ENCODE data around the gene GRAP. TPM values are rescaled to one million over a fixed set of nuclear protein-coding genes. Genes with fewer than 3 reads are reported as not detected.

The GRAP gene
- total RNA-seq, 1 experiment from 2014 or later: not detected

- TF ChIP-seq CTCF (IDR thresholded peaks at IDR 0.05; ENCODE audit: unreplicated experiment): no peak
- CTCF ChIA-PET: no interaction called here
- Mint-ChIP-seq H3K27ac (ENCODE audit: unreplicated experiment) (no peak overlapping the region), H3K36me3 (ENCODE audit: insufficient read depth, unreplicated experiment) (no peaks in the 10 kb centered on the region), H3K4me1 (ENCODE audit: low read depth, unreplicated experiment) (peaks cover 16% of the 10 kb centered on the region), H3K27me3 (ENCODE audit: unreplicated experiment) (no peaks in the 10 kb centered on the region), H3K9me3 (ENCODE audit: low read depth, unreplicated experiment) (no peaks in the 10 kb centered on the region), H3K4me3 (ENCODE audit: low read depth, unreplicated experiment) (no peak overlapping the region)
- DNase-seq: no peak
- BruUV-seq (replicated peaks): no TSS peak
- intact Hi-C loops (cut with micrococcal nuclease; ENCODE audit: unreplicated experiment): no loop called here
Measured at GRCh38 chr17:19013226-19013625, 33.5 kb downstream of the GRAP start.

GRCh38 chr17:19012171-19013080 is 34.3 kb downstream of the GRAP start:
- Mint-ChIP-seq H3K4me1 (ENCODE audit: low read depth, unreplicated experiment) (peaks cover 16% of the 10 kb centered on the region), H3K9me3 (ENCODE audit: low read depth, unreplicated experiment) (no peaks in the 10 kb centered on the region), H3K27ac (ENCODE audit: unreplicated experiment) (no peak overlapping the region), H3K36me3 (ENCODE audit: insufficient read depth, unreplicated experiment) (no peaks in the 10 kb centered on the region), H3K4me3 (ENCODE audit: low read depth, unreplicated experiment) (no peak overlapping the region), H3K27me3 (ENCODE audit: unreplicated experiment) (no peaks in the 10 kb centered on the region)
- CTCF ChIA-PET: interaction anchor here (1.0 kb wide), 2 partner anchors 10 to 14 kb away, joined by 3 read pairs; no protein-coding TSS in a partner anchor
- intact Hi-C loops (cut with micrococcal nuclease; ENCODE audit: unreplicated experiment): no loop called here
- no TSS peak for BruUV-seq (replicated peaks)
- no peak for TF ChIP-seq CTCF (IDR thresholded peaks at IDR 0.05; ENCODE audit: unreplicated experiment)
- no peak for DNase-seq

- CTCF ChIA-PET: interaction anchor here (0.5 to 1.0 kb wide), 3 partner anchors 9 to 87 kb away, joined by 3 to 4 read pairs (median 3); no protein-coding TSS in a partner anchor
- Mint-ChIP-seq H3K9me3 (ENCODE audit: low read depth, unreplicated experiment) (no peaks in the 10 kb centered on the region), H3K4me3 (ENCODE audit: low read depth, unreplicated experiment) (no peak overlapping the region), H3K4me1 (ENCODE audit: low read depth, unreplicated experiment) (peaks cover 16% of the 10 kb centered on the region), H3K27me3 (ENCODE audit: unreplicated experiment) (no peaks in the 10 kb centered on the region), H3K36me3 (ENCODE audit: insufficient read depth, unreplicated experiment) (no peaks in the 10 kb centered on the region), H3K27ac (ENCODE audit: unreplicated experiment) (no peak overlapping the region)
- intact Hi-C loops (cut with micrococcal nuclease; ENCODE audit: unreplicated experiment): no loop called here
- no peak for TF ChIP-seq CTCF (IDR thresholded peaks at IDR 0.05; ENCODE audit: unreplicated experiment)
- no TSS peak for BruUV-seq (replicated peaks)
- DNase-seq: no peak
Measured at GRCh38 chr17:19011581-19011980, 35.2 kb downstream of the GRAP start.

- no peak for TF ChIP-seq CTCF (IDR thresholded peaks at IDR 0.05; ENCODE audit: unreplicated experiment)
- CTCF ChIA-PET: interaction anchor here (0.5 to 1.0 kb wide), 3 partner anchors 8 to 86 kb away, joined by 3 to 4 read pairs (median 3); no protein-coding TSS in a partner anchor
- intact Hi-C loops (cut with micrococcal nuclease; ENCODE audit: unreplicated experiment): no loop called here
- Mint-ChIP-seq H3K36me3 (ENCODE audit: insufficient read depth, unreplicated experiment) (no peaks in the 10 kb centered on the region), H3K4me3 (ENCODE audit: low read depth, unreplicated experiment) (no peak overlapping the region), H3K9me3 (ENCODE audit: low read depth, unreplicated experiment) (no peaks in the 10 kb centered on the region), H3K4me1 (ENCODE audit: low read depth, unreplicated experiment) (peaks cover 16% of the 10 kb centered on the region), H3K27ac (ENCODE audit: unreplicated experiment) (no peak overlapping the region), H3K27me3 (ENCODE audit: unreplicated experiment) (no peaks in the 10 kb centered on the region)
- BruUV-seq (replicated peaks): no TSS peak
- no peak for DNase-seq
Measured at GRCh38 chr17:19010729-19011505, 35.8 kb downstream of the GRAP start.

Measured in Calu3 (cell line).